Loucy (cell line): ENCODE data around the gene CACNA2D1.

ENCODE experiments used
- EZH2phosphoT487 ChIP-seq: fragments of 200-600 bp; IDR thresholded peaks from 2 replicates; pipeline ENCODE4 v1.6.1; 2018; ENCODE audit warnings: antibody characterized with exemption, mild to moderate bottlenecking, moderate library complexity, borderline replicate concordance
- TF ChIP-seq, protein P1 (sequence below): fragments of 200-600 bp; sonication (generic); conservative IDR thresholded peaks from 2 replicates; pipeline ENCODE4 v1.5.1; 2014; ENCODE audit warnings: mild to moderate bottlenecking, antibody characterized with exemption, low read length

DNA sequence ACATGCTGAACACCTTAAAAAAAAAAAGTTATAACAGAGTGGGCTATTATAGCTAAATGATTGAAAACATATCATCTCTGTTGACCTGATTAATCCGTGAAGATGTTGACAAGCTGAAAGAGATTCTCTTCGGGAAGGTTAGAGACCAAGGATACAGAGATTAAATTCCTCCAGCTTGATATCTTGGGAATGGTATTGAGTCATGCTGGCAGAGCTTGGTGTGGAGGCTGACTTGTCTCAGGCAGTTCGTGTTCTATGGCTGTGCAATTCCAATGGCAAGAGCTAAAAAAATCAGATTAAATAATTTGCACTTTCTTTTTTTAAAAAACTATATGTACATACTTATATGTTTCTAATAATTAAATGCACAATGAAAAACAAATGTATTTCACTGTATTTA is 24.9 kb upstream of the CACNA2D1 start:
- TF ChIP-seq, protein P1, sequence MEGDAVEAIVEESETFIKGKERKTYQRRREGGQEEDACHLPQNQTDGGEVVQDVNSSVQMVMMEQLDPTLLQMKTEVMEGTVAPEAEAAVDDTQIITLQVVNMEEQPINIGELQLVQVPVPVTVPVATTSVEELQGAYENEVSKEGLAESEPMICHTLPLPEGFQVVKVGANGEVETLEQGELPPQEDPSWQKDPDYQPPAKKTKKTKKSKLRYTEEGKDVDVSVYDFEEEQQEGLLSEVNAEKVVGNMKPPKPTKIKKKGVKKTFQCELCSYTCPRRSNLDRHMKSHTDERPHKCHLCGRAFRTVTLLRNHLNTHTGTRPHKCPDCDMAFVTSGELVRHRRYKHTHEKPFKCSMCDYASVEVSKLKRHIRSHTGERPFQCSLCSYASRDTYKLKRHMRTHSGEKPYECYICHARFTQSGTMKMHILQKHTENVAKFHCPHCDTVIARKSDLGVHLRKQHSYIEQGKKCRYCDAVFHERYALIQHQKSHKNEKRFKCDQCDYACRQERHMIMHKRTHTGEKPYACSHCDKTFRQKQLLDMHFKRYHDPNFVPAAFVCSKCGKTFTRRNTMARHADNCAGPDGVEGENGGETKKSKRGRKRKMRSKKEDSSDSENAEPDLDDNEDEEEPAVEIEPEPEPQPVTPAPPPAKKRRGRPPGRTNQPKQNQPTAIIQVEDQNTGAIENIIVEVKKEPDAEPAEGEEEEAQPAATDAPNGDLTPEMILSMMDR: no peak
- TF ChIP-seq EZH2phosphoT487: no peak
